Activated naive CD4-positive, alpha-beta T cell treated with anti-CD3 and anti-CD28 coated beads, Interleukin-2, amount 10 ng/mL, durations not matched to agents 7 days and 5 days (primary cell): ENCODE measurements around the gene NKAIN4.
"Not testable (repeated sequence)": the region's sequence is repeated elsewhere in the genome, so short reads cannot be mapped to it uniquely, and the experiment has no call there.

Experiments
- CTCF ChIA-PET: fragments of 350-600 bp; sonication (Branson Sonifier 250); formaldehyde crosslinking; loops from one replicate; lab custom pipeline; 2021; ENCODE audit warnings: antibody characterized with exemption; lab: Charles Lee
- DNase-seq: peaks from one replicate; pipeline ENCODE4 v3.0.0-alpha.2; 2020
- H3K27ac Mint-ChIP-seq: one replicate; pipeline ENCODE4 v1.8.0; 2021; ENCODE audit warnings: mild to moderate bottlenecking, moderate library complexity, mixed read lengths
- H3K27me3 Mint-ChIP-seq: one replicate; pipeline ENCODE4 v1.8.0; 2021; ENCODE audit warnings: mild to moderate bottlenecking, mixed read lengths
- H3K36me3 Mint-ChIP-seq: one replicate; pipeline ENCODE4 v1.8.0; 2021; ENCODE audit warnings: mixed read lengths
- H3K4me1 Mint-ChIP-seq: one replicate; pipeline ENCODE4 v1.8.0; 2021; ENCODE audit warnings: mixed read lengths
- H3K4me3 Mint-ChIP-seq: one replicate; pipeline ENCODE4 v1.8.0; 2021; ENCODE audit warnings: mild to moderate bottlenecking, moderate library complexity, mixed read lengths
- H3K9me3 Mint-ChIP-seq: one replicate; pipeline ENCODE4 v1.8.0; 2021; ENCODE audit warnings: mixed read lengths

The NKAIN4 gene

DNA sequence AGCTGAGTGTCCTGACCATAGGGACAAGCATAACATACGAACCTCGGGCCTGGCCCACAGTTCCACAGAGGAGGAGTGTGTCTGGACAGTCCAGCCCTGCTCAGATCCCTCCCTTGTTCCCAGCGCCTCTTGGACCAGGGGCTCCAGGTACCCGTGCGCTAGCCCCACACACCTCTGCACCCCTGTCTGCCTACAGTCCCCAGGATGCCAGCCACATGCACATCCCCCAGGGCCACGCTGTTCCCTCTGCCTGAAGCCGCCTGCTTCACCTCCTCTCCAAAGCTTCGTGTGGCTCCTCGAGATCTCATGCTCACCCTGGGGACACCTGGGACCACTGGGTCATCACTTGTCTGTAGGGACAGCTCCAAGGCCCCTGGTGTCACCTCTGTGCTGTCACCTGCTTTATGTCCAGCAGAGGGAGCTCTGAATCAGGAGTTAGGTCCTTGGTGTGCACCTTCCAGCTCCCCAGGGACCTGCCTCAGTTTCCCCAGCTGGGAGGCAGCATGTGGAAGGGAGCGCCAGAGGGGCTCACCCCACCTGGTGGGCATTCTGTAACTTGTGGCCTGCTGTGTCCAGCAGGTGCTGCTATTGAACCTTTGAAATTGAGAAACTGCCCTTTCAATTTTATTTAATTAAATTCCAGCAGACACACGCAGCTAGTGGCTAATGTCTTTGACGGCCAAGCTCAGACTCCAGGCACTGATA is 31.0 kb downstream of the NKAIN4 start:
- Mint-ChIP-seq H3K27ac (peak overlapping the region; percentile 30), H3K4me3 (no peak overlapping the region), H3K4me1 (no peaks in the 10 kb centered on the region), H3K9me3 (no peaks in the 10 kb centered on the region), H3K27me3 (peaks cover 53% of the 10 kb centered on the region), H3K36me3 (no peaks in the 10 kb centered on the region)
- CTCF ChIA-PET: interaction anchor here (0.5 to 3.6 kb wide), 31 partner anchors 10 to 376 kb away, joined by 3 to 42 read pairs (median 4); partner anchors contain the start of genes BIRC7, NKAIN4 and YTHDF1
- DNase-seq: peak; percentile 65

DNA sequence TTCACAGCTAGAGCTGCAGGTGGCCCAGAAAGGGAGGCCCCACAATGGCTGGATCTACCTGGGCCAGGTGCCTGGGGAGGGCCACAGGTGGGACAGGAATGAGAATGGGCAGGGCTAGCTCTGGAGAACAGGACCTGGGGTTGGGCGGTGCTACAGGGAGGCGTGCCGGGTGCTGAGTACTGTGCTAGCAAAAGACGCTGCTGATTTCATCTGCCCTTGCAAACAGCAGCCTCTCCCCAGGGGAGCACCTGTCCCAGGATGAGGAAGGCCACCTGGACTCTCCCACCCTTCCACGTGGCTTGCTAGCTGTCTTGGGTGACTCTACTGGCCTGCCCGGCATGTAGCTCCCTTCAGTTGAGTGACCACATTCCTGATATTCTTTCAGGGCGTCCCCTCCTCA is 31.7 kb downstream of the NKAIN4 start:
- no peaks in the 10 kb centered on the region for H3K4me1 Mint-ChIP-seq
- no peaks in the 10 kb centered on the region for H3K36me3 Mint-ChIP-seq
- H3K27me3 Mint-ChIP-seq: peaks cover 50% of the 10 kb centered on the region
- no peak overlapping the region for H3K27ac Mint-ChIP-seq
- H3K4me3 Mint-ChIP-seq: no peak overlapping the region
- no peak for DNase-seq
- no peaks in the 10 kb centered on the region for H3K9me3 Mint-ChIP-seq
- CTCF ChIA-PET: interaction anchor here (1.0 to 3.6 kb wide), 16 partner anchors 9 to 167 kb away, joined by 3 to 42 read pairs (median 6); partner anchors contain the start of genes BIRC7 and YTHDF1

DNA sequence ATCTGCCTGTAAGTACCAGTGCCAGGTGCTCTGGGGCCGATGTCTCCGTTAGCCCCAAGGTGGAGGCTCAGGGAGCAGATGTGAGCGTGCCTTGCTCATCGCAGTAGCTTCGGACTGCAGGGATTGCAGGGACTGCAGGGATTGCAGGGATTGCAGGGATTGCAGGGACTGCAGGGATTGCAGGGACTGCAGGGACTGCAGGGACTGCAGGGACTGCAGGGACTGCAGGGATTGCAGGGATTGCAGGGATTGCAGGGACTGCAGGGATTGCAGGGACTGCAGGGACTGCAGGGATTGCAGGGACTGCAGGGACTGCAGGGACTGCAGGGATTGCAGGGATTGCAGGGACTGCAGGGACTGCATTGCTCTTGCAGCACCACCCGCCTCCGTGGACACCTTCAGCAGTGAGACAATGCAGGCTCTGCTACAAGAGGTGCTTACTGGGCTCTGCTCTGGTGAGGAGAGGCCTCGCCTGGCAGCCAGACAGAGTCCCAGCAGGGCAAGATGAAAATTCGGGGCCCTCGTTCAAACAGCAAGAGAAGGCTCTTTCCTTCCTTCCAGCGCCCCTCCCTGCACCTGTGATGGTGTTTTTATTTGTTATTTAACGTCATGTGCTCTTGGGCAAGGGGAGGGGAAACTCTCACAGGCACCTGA is 32.7 kb downstream of the NKAIN4 start:
- H3K36me3 Mint-ChIP-seq, H3K27ac Mint-ChIP-seq, CTCF ChIA-PET, H3K4me1 Mint-ChIP-seq, H3K4me3 Mint-ChIP-seq, H3K9me3 Mint-ChIP-seq, DNase-seq: not testable (repeated sequence)
- H3K27me3 Mint-ChIP-seq: peaks cover 50% of the 10 kb centered on the region

DNA sequence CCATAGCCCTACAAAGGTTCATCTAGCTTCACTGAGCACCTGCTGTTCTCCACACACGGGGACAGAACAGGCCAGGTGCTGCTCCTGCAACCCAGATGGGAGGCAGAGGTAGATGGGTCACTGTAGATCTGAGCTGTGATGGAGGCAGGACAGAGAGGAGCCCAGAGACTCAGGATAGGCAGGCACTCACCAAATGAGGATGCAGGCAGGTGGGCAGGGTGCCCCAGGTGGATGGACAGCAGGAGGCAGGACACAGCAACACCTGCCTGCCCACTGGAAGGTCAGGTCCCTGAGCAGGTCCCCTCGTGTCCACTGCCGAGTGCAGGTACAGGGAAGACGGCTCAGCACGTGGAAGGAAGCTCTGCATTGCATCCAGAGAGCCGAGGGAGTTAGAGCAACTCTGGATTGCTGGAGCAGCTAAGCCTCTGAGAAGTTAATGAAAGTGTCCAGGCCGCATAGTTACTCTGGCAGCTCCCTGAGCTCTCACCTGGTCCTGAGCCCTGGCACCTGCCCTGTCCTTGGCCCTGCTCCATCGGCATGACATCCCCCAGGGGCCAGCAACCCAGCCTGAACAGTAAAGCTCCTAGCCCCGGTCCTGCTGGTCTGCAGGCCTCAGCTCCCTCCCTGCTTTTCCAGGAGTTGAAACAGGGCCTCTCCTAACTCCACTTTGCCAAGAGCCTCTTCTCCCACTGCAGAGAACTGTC is 33.4 kb downstream of the NKAIN4 start:
- Mint-ChIP-seq H3K36me3 (no peaks in the 10 kb centered on the region), H3K27ac (no peak overlapping the region), H3K4me1 (peaks cover 7% of the 10 kb centered on the region), H3K4me3 (no peak overlapping the region), H3K9me3 (no peaks in the 10 kb centered on the region), H3K27me3 (peaks cover 50% of the 10 kb centered on the region)
- DNase-seq: no peak
- CTCF ChIA-PET: no interaction called here

DNA sequence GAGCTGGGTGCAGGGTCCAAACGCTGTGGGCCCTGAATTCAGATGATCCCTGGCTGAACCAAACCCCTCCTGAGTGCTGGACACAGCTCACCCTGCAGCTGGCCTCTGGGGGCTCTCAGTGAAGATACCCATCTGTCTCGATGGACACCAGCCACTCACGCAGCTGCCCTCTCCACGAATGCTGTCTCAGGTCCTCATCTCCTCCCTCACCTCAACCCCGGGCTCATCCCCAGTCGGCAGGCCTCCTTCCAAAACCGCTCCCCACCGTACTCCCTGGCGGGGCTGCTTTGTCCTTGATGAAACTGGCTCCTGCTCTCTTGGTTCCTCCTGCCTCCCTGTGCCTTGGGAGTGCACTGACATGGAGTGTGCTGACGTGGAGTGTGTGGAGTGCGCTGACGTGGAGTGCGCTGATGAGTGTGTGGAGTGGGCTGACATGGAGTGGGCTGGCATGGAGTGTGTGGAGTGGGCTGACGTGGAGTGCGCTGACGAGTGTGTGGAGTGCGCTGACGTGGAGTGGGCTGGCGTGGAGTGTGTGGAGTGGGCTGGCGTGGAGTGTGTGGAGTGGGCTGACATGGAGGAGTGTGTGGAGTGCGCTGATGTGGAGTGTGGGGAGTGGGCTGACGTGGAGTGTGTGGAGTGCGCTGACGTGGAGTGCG is 34.3 kb downstream of the NKAIN4 start:
- Mint-ChIP-seq H3K36me3 (peaks cover 5% of the 10 kb centered on the region), H3K4me3 (no peak overlapping the region), H3K9me3 (no peaks in the 10 kb centered on the region), H3K27ac (no peak overlapping the region), H3K4me1 (peaks cover 11% of the 10 kb centered on the region), H3K27me3 (peaks cover 47% of the 10 kb centered on the region)
- CTCF ChIA-PET: no interaction called here
- no peak for DNase-seq

DNA sequence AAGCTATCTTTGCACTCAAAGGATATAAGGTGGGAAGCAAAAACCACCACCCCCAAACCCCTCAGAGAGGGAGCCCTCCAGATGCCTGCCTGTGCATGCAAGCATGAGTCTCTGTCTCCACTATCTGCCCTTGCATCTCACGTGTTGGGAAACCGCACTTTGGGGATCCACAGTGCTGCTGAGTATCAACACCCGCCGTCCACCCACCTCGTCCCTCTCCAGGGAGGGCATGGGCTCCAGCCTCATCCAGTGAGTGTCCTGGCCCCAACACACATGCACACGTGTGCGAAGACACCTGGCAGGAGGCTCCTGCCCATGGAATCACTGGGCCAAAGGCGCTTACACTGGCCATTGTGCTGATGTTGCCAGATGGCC is 34.8 kb downstream of the NKAIN4 start:
- H3K27ac Mint-ChIP-seq: no peak overlapping the region
- H3K9me3 Mint-ChIP-seq: no peaks in the 10 kb centered on the region
- peaks cover 44% of the 10 kb centered on the region for H3K27me3 Mint-ChIP-seq
- peaks cover 10% of the 10 kb centered on the region for H3K36me3 Mint-ChIP-seq
- H3K4me1 Mint-ChIP-seq: peaks cover 17% of the 10 kb centered on the region
- DNase-seq: no peak
- no peak overlapping the region for H3K4me3 Mint-ChIP-seq
- CTCF ChIA-PET: no interaction called here

DNA sequence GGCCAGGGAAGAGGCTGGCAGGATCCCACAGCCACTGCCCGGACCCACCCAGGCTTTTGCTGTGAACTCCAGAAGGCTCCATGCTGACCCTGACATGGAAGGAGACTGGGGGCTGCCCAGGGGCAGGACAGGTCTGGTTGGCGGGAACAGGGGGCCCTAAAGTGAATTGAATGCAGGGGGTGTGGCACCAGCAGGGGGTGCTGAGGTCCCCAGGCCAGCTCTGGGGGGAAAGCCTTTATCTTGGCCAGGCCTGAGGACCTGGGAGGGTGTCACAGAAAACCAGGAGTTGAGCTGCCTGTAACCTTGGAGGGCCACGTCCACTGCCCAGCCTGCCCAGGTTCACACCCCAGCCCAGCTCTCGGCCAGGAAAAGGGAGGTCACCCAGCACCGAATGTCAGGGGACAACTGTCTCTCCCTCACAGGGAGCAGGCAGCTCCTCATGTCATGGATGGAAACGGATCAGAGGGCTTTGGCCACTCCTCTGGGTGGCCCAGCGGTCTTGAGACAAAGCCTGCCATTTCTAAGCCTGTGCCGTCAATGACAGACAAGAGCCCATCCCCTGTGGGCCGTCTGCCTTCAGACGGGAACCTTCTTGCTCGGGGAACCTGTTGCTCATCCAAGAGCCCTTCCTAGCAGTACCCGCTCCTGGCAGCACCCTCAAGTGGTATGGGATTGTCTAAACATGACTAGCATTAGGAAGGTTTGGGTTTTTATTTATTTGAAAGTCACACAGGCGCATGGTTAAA is 35.4 kb downstream of the NKAIN4 start:
- Mint-ChIP-seq H3K9me3 (no peaks in the 10 kb centered on the region), H3K36me3 (peaks cover 16% of the 10 kb centered on the region), H3K27ac (no peak overlapping the region), H3K4me1 (peaks cover 22% of the 10 kb centered on the region), H3K27me3 (peaks cover 44% of the 10 kb centered on the region), H3K4me3 (no peak overlapping the region)
- CTCF ChIA-PET: no interaction called here
- no peak for DNase-seq

DNA sequence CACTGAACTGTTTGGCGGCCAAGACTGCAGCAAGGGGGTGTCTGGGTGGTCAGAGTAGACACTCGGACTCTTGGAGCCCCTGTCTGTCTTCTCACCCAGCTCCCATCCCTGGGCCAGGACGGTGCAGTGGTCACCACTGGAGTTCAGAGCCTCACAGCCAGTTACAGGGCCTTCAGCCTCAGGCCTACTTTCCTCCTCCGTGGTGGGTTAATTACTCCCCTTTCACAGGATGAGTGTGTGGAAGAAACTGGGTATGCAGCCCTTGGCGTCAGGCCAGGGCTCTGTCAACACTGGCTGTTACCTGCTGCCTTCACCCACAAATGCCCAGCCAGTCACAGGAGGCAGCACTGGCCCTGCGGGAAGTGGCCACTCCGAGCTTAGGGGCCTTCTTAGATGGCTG is 36.6 kb downstream of the NKAIN4 start:
- CTCF ChIA-PET: interaction anchor here (1.1 to 1.3 kb wide), 2 partner anchors 23 to 164 kb away, joined by 3 read pairs; no protein-coding TSS in a partner anchor
- peaks cover 32% of the 10 kb centered on the region for H3K4me1 Mint-ChIP-seq
- H3K27me3 Mint-ChIP-seq: peaks cover 35% of the 10 kb centered on the region
- peaks cover 24% of the 10 kb centered on the region for H3K36me3 Mint-ChIP-seq
- H3K27ac Mint-ChIP-seq: no peak overlapping the region
- no peaks in the 10 kb centered on the region for H3K9me3 Mint-ChIP-seq
- no peak overlapping the region for H3K4me3 Mint-ChIP-seq
- no peak for DNase-seq

DNA sequence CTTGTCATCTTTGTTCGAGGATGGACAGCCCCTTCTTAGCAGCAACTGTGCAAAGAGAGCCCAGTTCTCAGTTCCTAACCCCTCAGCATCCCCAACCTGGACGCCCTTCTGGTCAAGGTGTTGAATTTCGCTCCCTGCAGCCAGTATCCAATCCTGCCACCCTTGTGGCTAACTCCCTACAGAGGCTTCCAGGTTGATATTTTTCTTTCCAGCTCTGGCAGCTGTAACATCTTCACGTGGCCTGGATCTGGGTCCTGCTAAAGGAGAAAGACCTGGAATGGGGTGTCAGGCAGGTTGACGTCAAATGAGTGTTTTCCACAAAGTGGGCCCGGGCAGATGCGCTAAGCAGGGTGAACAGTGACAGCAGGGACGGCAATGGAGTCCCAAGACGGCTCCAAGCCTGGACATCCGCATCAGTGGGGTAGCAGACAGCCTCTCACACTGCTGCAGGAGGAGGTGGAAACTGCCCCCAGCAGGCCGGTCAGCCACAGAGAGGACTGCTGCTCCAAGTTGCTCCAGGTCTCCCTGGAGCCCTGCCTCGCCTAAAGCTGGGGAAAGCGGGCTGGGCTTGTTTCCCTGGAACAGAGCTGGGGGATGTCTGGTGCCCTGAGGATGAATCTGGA is 37.3 kb downstream of the NKAIN4 start:
- H3K9me3 Mint-ChIP-seq: no peaks in the 10 kb centered on the region
- CTCF ChIA-PET: interaction anchor here (1.3 kb wide), 1 partner anchor 165 kb away, joined by 3 read pairs; no protein-coding TSS in a partner anchor
- peak overlapping the region; percentile 85 for H3K4me3 Mint-ChIP-seq
- H3K4me1 Mint-ChIP-seq: peaks cover 39% of the 10 kb centered on the region
- peak overlapping the region; percentile 89 for H3K27ac Mint-ChIP-seq
- H3K36me3 Mint-ChIP-seq: peaks cover 30% of the 10 kb centered on the region
- peaks cover 27% of the 10 kb centered on the region for H3K27me3 Mint-ChIP-seq
- no peak for DNase-seq

DNA sequence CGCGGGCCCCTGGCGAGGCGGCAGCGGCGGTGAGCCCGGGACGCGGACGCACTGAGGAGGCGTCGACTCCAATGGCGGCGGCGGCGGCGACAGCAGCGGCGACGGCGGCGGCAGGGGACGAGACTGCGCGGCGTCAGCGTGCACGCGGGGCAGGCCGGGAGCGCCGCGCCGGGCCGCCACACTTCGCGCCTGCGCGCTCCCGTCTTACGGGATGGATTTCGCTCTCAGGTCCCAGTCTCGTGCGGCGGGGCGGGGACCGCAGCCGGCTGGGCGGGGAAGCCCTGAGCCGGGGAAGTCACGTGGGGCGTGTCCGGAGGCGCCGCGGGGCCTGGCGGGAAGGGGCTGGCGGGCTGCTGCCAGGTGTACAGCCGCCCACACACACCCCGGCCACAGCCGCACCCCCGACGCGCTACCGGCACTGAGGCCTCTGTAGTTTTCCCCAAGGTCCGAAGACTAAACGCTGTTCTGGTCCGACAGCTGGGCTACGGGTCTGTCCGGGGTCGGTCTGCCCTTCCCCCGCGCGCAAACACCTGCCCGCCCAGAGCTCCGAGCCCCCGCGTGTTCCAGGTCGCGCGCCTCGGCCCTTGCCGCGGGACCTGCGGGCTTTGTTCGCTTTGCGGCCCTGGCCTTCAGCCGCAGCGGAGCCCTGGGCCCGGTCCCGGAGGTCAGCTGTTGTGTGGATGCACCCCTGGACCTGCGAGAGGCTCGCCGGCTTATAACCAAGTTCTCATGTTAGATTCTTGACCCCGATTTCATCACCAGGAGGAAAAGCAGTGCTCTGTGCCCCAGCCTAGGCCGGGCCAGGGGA is 38.0 kb downstream of the NKAIN4 start, which contains the start of gene YTHDF1:
TSS of gene YTHDF1 (minus strand) at position 91 of the 808 bp plus-strand sequence. CDS start 239 bp downstream, outside the sequence.
- H3K4me1 Mint-ChIP-seq: peaks cover 43% of the 10 kb centered on the region
- H3K9me3 Mint-ChIP-seq: no peaks in the 10 kb centered on the region
- peaks cover 32% of the 10 kb centered on the region for H3K36me3 Mint-ChIP-seq
- CTCF ChIA-PET: interaction anchor here (5.3 kb wide), 1 partner anchor 8 kb away, joined by 34 read pairs; no protein-coding TSS in a partner anchor
- H3K27me3 Mint-ChIP-seq: peaks cover 26% of the 10 kb centered on the region
- peak within 1 kb of the TSS; percentile 86 for H3K4me3 Mint-ChIP-seq
- peak within 1 kb of the TSS; percentile 89 for H3K27ac Mint-ChIP-seq
- DNase-seq: peak; percentile 96

DNA sequence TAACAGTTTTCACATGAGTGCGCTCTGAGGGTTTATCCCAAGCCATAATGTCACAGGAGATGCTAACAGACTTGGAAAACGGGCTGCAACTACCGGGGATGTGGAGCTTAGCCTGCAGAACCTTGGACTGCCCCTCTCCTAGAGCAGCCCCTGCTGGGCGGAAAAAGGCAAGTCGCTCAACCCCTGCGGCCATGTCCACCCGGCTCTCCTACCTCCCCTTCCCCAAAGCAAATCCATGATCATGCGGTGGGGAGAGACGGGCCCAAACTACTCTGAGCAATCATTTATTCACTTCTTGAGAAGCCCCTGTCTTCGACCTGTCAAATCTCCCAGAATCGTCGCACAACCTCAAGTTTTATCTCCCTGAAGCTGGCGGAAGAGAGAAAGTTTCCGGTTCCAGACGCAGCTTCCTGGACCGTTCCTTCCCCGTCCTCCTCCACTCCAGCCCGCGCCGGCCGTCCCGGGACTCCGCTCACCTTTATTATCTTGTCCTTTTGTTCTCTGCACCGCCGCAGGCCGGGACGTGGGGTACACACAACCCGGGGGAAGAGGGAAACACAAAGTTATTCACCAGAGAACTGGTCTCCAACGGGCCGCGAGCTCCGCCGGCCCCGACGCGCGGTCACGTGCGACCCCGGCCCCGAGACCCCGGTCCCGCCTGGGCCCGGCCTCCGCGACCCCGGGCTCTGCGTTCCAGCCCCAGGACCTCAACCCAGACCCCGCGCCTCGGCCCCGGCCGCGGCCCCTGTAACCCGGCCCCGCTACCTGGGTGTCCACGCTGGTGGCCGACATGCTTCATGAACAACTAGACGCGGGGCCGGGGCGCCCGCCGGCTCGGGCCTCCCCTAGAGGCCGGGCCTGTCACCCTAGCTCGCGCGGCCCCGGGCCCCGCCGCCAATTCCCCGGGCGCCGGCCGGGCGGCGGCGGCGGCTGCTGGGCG is 38.9 kb downstream of the NKAIN4 start:
- Mint-ChIP-seq H3K4me1 (peaks cover 47% of the 10 kb centered on the region), H3K9me3 (no peaks in the 10 kb centered on the region)

More for the DNA sequence above, 38.9 kb downstream of the NKAIN4 start:
- Mint-ChIP-seq H3K27ac (peak overlapping the region; percentile 86), H3K27me3 (peaks cover 17% of the 10 kb centered on the region), H3K4me3 (peak overlapping the region; percentile 86), H3K36me3 (peaks cover 36% of the 10 kb centered on the region)
- DNase-seq: peak; percentile 49
- CTCF ChIA-PET: interaction anchor here (0.9 to 5.3 kb wide), 4 partner anchors 8 to 34 kb away, joined by 3 to 34 read pairs (median 4); no protein-coding TSS in a partner anchor
